ENCODE results near the gene DLK2. TPM values are rescaled to one million over a fixed set of nuclear protein-coding genes. Genes with fewer than 3 reads are reported as not detected.

Gene DLK2
- total RNA-seq, 1 donor from 2014 or later: 0.60 TPM

- H3K27ac Mint-ChIP-seq: no peak overlapping the region
- no peak for DNase-seq (ENCODE audit: low spot score, unreplicated experiment)
- no peaks in the 10 kb centered on the region for H3K27me3 Mint-ChIP-seq
- H3K4me3 Mint-ChIP-seq (ENCODE audit: low read depth): no peak overlapping the region
- TF ChIP-seq CTCF (IDR thresholded peaks at IDR 0.05; ENCODE audit: unreplicated experiment): no peak
- H3K36me3 Mint-ChIP-seq (ENCODE audit: insufficient read depth): peaks cover 5% of the 10 kb centered on the region
- peaks cover 5% of the 10 kb centered on the region for H3K4me1 Mint-ChIP-seq (ENCODE audit: low read depth)
- peaks cover 3% of the 10 kb centered on the region for H3K9me3 Mint-ChIP-seq (ENCODE audit: low read depth)
These were observed 47.1 kb downstream of the DLK2 start for GRCh38 chr6:43408259-43408658.

- peaks cover 3% of the 10 kb centered on the region for H3K9me3 Mint-ChIP-seq (ENCODE audit: low read depth)
- H3K36me3 Mint-ChIP-seq (ENCODE audit: insufficient read depth): peaks cover 5% of the 10 kb centered on the region
- TF ChIP-seq CTCF (IDR thresholded peaks at IDR 0.05; ENCODE audit: unreplicated experiment): no peak
- H3K27ac Mint-ChIP-seq: no peak overlapping the region
- DNase-seq (ENCODE audit: low spot score, unreplicated experiment): no peak
- H3K27me3 Mint-ChIP-seq: no peaks in the 10 kb centered on the region
- H3K4me3 Mint-ChIP-seq (ENCODE audit: low read depth): no peak overlapping the region
- H3K4me1 Mint-ChIP-seq (ENCODE audit: low read depth): peaks cover 5% of the 10 kb centered on the region
These were observed 48.1 kb downstream of the DLK2 start for GRCh38 chr6:43407296-43407695.

DNA sequence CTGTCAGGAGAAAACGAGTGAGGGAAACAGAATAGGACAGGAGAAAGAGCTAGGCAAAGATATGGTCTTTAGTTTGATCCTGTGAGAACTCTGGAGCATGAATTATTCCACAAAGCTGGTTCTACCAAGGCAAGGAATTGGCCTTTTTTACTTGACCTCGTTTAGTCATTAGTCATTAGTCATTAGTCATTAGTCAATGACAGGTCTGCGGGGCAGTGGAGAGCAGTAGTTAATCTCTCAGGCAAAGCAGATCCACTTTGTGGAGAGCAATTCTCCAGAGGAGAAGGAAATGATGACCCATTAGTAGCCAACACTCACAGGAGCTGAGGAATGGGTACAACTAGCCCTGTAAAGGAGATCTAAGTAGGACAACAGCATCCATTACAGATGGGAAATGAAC lies 50.0 kb downstream of the DLK2 start:
- no peak for DNase-seq (ENCODE audit: low spot score, unreplicated experiment)
- Mint-ChIP-seq H3K9me3 (ENCODE audit: low read depth) (peaks cover 3% of the 10 kb centered on the region), H3K27me3 (no peaks in the 10 kb centered on the region), H3K36me3 (ENCODE audit: insufficient read depth) (peaks cover 5% of the 10 kb centered on the region), H3K4me3 (ENCODE audit: low read depth) (no peak overlapping the region), H3K27ac (no peak overlapping the region), H3K4me1 (ENCODE audit: low read depth) (peaks cover 9% of the 10 kb centered on the region)
- no peak for TF ChIP-seq CTCF (IDR thresholded peaks at IDR 0.05; ENCODE audit: unreplicated experiment)

DNA sequence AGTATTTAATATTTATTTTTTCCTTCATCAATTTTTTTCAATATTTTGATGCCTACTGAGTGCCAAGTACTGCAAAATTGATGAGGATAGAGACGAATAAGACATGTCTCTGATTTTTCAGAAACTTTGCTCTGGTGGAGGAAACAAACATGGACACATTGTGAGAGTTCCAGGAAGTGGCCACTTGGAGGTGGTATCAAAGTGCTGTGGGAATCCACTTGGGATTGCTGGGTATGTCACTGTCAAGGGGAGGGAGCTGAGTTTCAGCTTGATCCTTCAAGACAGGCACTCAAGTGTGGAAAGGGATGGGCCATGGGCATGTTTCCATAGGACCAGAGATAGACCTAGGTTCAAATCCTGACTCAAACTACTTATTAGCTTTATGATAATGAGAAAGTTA lies 52.5 kb downstream of the DLK2 start:
- no peak for TF ChIP-seq CTCF (IDR thresholded peaks at IDR 0.05; ENCODE audit: unreplicated experiment)
- Mint-ChIP-seq H3K27me3 (no peaks in the 10 kb centered on the region), H3K36me3 (ENCODE audit: insufficient read depth) (peaks cover 5% of the 10 kb centered on the region), H3K4me1 (ENCODE audit: low read depth) (peaks cover 20% of the 10 kb centered on the region), H3K9me3 (ENCODE audit: low read depth) (peaks cover 3% of the 10 kb centered on the region), H3K27ac (no peak overlapping the region), H3K4me3 (ENCODE audit: low read depth) (no peak overlapping the region)
- DNase-seq (ENCODE audit: low spot score, unreplicated experiment): no peak

- Mint-ChIP-seq H3K4me1 (ENCODE audit: low read depth) (peaks cover 22% of the 10 kb centered on the region), H3K27ac (no peak overlapping the region), H3K27me3 (no peaks in the 10 kb centered on the region), H3K9me3 (ENCODE audit: low read depth) (no peaks in the 10 kb centered on the region), H3K4me3 (ENCODE audit: low read depth) (no peak overlapping the region), H3K36me3 (ENCODE audit: insufficient read depth) (peaks cover 3% of the 10 kb centered on the region)
- no peak for DNase-seq (ENCODE audit: low spot score, unreplicated experiment)
- TF ChIP-seq CTCF (IDR thresholded peaks at IDR 0.05; ENCODE audit: unreplicated experiment): no peak
These were observed 53.6 kb downstream of the DLK2 start for GRCh38 chr6:43401730-43402129.

Small RNA genes lying within 50 kb of the gene (microRNA-seq; reads per million reads assigned to microRNA genes)
- 3.6 reads per million for gene MIR6780B (ENCODE audit: borderline number of aligned reads, unreplicated experiment)

Other genes starting within 250 kb of the DLK2 start
- 33.9 and 39.0 TPM in 2 replicates for gene DNPH1, start 226.1 kb downstream of the DLK2 start, total RNA-seq
- gene TTBK1, start 212.1 kb downstream of the DLK2 start, total RNA-seq: 1.4 and 1.7 TPM in 2 replicates
- not detected in 2 replicates for gene SLC22A7, start 157.3 kb downstream of the DLK2 start, total RNA-seq
- gene CRIP3, start 146.7 kb downstream of the DLK2 start, total RNA-seq: 2.3 and 2.4 TPM in 2 replicates
- gene ZNF318, start 85.9 kb downstream of the DLK2 start, total RNA-seq: 22.0 and 23.2 TPM in 2 replicates
- gene ABCC10, start 28.0 kb downstream of the DLK2 start, total RNA-seq: 68.5 and 68.8 TPM in 2 replicates
- gene TJAP1, start 22.0 kb upstream of the DLK2 start, total RNA-seq: 64.5 and 65.8 TPM in 2 replicates
- 1.5 and 1.6 TPM in 2 replicates for gene LRRC73, start 54.8 kb upstream of the DLK2 start, total RNA-seq
- gene YIPF3, start 61.4 kb upstream of the DLK2 start, total RNA-seq: 121 and 136 TPM in 2 replicates
- gene POLR1C, start 61.5 kb upstream of the DLK2 start, total RNA-seq: 45.4 and 47.4 TPM in 2 replicates
- 64.0 and 70.7 TPM in 2 replicates for gene XPO5, start 120.5 kb upstream of the DLK2 start, total RNA-seq
- gene POLH, start 120.6 kb upstream of the DLK2 start, total RNA-seq: 14.5 and 19.6 TPM in 2 replicates
- 83.8 and 84.1 TPM in 2 replicates for gene GTPBP2, start 173.7 kb upstream of the DLK2 start, total RNA-seq
- gene MAD2L1BP, start 180.3 kb upstream of the DLK2 start, total RNA-seq: 31.4 and 31.8 TPM in 2 replicates
- gene RSPH9, start 189.5 kb upstream of the DLK2 start, total RNA-seq: 0.29 and 0.31 TPM in 2 replicates
- 39.8 and 41.9 TPM in 2 replicates for gene MRPS18A, start 232.2 kb upstream of the DLK2 start, total RNA-seq

All from progenitor cell of endocrine pancreas (in vitro differentiated cells).